Head of caudate nucleus (tissue), 42 donors: ENCODE data around the gene RAP1GAP2.
"Not testable (repeated sequence)": the region's sequence is repeated elsewhere in the genome, so short reads cannot be mapped to it uniquely, and the experiment has no call there.

ENCODE experiments used
- DNase-seq, 42 donors: peaks; one replicate each; pipeline versions ENCODE4 v3.0.0 to v3.0.0-alpha.2; 2020 to 2021; ENCODE audit warnings: mixed read lengths in 7 of 42
- intact Hi-C: fragments of 100-400 bp; cut with DNase I; formaldehyde crosslinking; loops from one replicate; pipeline ENCODE4 v1.15.0; 2022

Gene RAP1GAP2

DNA sequence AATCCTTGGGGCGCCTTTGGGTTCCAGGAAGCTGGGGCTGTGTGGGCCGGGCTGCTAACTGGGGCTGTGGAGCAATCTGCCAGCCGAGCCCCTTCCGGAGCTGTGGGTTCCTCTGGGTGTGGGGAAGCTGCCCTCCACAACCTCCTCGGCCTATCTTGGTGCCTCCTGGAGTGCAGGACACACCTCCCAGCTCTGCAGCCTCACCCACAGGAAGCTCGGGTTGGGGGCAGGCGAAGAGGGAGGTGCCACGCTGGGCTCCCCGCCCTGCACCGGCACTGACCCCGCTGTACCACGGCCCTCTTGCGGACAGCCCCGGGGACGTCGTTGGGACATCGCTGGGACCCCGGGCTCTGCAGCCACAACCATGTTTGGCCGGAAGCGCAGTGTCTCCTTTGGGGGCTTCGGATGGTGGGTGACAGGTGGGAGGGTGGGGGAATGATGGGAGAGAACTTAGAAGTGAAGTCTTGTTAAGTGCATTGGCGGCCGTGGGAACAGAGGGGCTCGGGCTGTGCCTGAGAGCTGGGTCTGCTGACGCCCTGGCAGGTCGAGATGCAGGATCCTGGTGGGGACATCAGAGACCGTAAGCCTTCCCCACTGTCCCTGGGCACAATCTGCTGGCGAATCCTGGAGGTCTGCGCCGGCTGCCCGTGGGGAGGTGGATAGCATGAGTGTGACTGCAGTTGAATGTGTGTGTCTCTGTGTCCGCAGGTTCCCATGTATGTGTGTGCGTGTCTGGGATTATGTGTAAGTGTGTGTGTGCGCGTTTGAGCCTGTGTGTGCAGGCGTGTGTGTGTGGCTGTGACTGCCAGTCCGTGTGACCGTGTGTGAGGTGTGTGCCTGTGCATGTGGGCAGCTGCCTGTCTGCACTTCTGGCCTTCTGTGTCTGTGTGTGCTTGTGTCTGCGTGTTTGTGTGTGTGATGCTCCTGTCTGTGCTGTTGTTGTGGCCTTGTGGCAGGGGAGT, at the start of gene RAP1GAP2:
RAP1GAP2 (plus strand) TSS at position 275 of the 962 bp plus-strand sequence; CDS start at position 365, 90 bp downstream.
- peak in 39 of 42 donors; percentile 16 to 71 (median 47) for DNase-seq
- intact Hi-C loops, result no loop called here

DNA sequence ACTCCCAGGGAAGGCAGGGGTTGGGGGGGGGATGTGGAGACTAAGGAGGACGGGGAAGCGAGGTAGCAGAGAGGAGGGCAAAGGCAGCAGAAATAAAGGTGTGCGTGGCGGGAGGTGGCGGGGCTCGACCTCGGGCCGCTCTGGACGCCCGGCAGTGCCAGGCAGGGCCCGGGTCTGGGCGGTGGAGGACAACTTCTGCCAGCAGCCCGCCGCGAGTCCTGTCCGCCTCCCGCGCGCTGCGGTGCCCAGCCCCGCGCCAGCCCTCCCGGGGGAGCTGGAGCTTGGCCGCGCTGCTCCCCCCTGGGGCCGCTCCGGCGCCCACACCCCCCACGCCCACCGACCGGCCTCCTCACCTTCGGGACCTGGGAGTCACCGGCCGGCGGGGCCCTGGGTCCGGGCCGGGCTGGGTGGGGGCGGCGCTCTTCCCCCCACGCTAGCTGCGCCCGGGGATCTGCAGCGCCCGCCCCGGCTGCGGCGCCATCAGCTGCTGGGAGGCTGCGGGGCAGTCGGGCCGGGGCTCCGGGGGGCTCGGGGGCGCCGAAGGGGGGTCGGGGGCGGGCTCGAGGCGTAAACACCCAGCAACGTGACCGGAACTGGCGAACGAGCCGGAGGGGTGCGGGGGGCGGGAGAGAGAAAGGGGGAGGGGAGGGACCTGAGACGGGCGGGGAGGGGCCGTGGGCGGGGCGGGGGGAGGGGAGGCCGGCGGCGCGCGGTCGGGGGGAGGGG, 47.0 kb upstream of the RAP1GAP2 start, which contains the start of gene CCDC92B:
CCDC92B (minus strand) TSS at position 595 of the 726 bp plus-strand sequence. CDS start 14,507 bp downstream, outside the sequence.
- peak in 20 of 42 donors; percentile 4 to 54 (median 32) for DNase-seq
- intact Hi-C loops, result no loop called here

DNA sequence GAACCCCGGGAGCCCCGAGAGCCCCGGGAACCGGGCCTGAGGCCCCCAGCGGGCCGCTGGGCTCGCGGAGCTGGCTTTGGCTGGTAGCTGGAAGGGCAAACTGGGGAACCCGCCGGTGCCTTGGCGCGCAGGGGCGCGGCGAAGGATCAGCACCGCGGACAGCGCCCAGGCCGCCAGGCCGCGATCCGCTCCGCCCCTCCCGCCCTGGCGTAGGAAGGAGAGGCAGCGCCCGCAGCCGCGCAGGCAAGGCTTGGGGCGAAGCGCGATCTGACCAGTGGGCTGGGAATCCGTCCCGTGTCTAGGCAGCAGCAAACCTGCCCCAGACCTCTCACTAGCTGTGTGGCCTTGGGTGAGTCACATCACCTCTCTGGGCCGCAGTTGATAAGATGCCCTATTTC, 46.5 kb upstream of the RAP1GAP2 start:
- peak in 40 of 42 donors; percentile 9 to 83 (median 63) for DNase-seq

GRCh38 chr17:2750721-2751120, 45.5 kb upstream of the RAP1GAP2 start:
- intact Hi-C loops, result no loop called here
- no peak for DNase-seq

More for the DNA sequence above, 46.5 kb upstream of the RAP1GAP2 start:
- intact Hi-C loops, result no loop called here

- DNase-seq, result no peak
Measured at GRCh38 chr17:2751491-2751890, 44.7 kb upstream of the RAP1GAP2 start.

DNA sequence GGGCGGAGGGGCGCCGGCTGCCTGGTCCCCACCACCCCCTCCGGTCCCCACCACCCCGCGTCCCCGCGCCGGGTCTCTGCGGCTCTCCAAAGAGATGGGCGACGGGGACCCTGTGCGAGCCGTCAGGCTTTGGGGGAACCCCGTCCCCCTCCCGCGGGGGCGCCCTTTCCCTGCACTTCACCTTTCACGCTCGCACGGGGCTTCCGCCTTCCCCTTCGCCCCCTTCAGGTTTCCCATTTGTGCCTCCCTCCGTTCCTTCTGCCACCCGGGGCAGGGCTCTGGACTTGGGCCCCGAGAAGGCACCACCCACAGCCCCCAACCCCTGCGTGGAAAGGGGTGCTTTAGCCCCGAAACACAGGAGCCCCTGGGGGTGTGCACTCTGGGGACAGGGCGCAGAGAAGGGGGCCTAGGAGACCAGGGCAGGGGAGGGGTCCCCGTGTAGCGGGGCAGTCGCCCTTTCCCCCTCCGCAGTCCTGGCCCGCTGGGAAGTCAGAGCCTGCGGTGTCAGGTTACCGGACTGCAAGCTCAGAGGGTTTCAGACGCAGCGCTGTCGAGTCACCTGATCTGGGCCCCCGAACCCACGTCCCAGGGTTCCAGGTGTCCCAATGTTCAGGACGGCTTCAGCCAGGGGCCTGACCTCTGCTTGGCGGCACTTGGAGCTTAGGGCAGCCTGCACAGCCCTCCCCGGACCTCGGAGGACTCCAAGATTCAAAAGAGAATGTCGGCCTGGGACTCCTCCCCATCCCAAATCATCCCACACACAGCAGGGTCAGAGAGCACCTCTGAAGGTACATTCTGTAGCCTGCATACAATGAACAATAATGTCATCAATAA, 40.1 kb upstream of the RAP1GAP2 start:
- intact Hi-C loops, result no loop called here
- no peak for DNase-seq

More at GRCh38 chr17:2751491-2751890, 44.7 kb upstream of the RAP1GAP2 start:
- intact Hi-C loops, result no loop called here

GRCh38 chr17:2758870-2759269, 37.4 kb upstream of the RAP1GAP2 start:
- no peak for DNase-seq
- intact Hi-C loops, result no loop called here

- no peak for DNase-seq
- intact Hi-C loops, result no loop called here
Measured at GRCh38 chr17:2770129-2770528, 26.1 kb upstream of the RAP1GAP2 start.

DNA sequence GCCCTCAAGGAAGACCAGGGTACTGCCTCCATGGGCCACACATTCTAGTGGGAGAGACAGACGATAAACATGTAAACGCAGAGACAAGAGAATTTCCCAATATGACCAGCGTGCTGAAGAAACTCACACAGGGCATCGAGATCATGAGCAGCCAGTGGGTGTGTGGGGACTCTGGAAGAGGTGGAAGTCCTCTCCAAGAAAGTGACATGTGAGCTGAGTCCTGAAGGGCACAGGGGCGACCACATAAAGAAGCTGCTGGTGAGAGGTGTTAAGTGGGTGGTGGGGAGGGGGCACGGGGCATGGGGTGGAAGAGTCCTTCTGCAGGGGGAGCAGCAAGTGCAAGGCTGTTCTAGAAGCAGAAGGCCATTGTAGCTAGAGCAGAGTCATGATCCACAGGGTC, 21.0 kb upstream of the RAP1GAP2 start:
- intact Hi-C loops, result no loop called here
- DNase-seq, result no peak

DNA sequence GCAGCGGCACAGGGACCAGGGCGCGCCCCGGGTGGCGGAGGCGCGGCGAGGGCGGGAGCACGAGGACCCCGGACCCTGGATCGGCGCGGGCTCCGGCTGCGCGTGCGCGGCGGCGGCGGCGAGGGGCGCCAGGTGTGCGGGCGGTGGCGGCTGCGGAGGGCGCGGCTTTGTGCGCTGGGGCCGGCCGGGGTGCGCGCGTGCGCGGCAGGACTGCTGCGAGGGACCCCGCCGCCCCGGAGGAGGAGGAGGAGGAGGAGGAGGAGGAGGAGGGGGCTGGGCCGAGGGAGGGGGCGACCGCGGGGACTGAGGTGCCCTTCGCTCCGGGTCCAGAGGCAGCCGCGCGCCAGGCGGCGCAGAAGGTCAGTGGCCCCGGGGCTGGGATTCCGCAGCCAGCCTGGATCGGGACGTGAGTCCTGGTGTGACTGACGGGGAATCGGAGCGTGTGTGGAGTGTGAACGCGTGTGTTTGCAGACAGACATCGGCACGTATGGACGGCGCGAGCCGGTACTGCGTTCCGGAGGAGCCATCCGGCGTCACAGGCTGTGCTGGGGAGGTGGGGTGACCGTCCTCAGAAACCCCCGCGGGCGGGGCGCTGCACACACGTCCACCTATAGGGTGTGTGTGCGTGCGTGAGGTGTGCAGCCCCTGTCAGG, 19.5 kb upstream of the RAP1GAP2 start:
- DNase-seq, result peak in 29 of 42 donors; percentile 16 to 72 (median 39)
- intact Hi-C loops, result no loop called here

DNA sequence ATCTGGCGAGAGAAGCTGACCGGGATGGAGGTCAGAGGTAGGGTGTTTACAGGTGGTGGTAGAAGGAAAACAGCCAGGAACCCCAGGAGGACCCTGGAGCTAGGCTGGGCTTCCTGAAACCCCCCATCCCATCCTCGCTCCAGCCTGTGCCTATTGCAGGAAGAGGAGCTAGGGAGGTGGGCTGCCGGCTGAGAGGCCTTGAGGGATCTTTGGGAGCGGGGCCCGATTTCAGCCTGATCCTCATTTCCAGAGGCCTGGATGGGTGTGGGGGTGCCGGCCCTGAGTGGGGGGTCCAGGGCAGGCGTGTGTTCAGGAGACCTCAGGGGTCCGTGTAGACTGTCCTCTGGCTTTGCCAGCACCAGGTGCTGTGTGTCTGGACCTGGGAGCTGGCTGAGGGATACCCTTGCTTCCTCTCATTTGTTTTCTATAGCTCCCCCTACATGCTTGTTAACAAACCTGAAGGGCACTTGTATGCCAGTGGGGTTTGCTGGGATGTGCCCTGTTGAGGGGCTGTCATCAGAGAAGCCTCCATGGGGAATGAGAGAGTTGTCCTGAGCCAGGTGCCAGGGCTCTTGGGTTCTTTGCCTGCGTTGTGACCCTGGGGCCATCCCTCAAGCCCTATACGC, 18.9 kb upstream of the RAP1GAP2 start:
- DNase-seq, result no peak
- intact Hi-C loops, result no loop called here

DNA sequence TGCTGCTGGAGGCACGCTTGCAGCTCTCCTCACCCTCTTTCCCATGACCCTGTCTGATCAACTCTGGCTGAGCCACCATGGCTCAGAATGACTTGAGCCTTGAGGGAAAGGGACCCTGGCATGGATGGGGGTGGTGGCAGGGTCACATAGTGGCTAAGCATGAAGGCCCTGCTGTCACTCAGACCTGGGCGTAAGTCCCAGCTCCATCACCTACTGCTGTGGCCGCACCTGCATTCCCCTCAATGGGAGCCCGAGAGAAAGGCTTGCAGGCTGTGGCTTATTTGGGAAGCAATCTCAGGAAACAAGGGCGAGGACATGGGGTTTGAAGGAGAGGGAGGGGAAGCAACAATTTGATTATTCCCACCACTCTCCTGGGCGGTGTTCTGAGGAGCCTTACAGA, 17.7 kb upstream of the RAP1GAP2 start:
- DNase-seq, result no peak
- intact Hi-C loops, result no loop called here

DNA sequence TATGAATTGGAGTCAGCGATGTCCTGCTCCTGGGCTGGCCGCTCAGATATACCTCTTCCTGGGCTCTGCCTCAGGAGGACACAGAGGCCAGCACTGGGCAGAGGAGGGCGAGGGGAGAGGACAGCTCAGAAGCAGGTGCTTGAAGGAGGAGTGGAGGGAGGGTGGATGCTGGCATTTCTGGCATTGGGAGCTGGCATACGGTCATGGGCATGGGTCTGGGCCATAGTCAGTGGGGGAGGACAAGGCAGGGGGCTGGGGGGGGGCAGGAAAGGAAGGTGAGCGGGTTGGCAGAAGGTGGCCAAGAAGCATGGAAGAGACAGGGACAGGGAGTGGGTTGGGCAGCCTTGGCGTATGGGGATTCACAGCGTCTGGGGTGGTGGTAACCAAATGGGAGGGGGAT, 16.7 kb upstream of the RAP1GAP2 start:
- no peak for DNase-seq
- intact Hi-C loops, result no loop called here

- no peak for DNase-seq
- intact Hi-C loops, result no loop called here
Measured at GRCh38 chr17:2780256-2780655, 16.0 kb upstream of the RAP1GAP2 start.

DNA sequence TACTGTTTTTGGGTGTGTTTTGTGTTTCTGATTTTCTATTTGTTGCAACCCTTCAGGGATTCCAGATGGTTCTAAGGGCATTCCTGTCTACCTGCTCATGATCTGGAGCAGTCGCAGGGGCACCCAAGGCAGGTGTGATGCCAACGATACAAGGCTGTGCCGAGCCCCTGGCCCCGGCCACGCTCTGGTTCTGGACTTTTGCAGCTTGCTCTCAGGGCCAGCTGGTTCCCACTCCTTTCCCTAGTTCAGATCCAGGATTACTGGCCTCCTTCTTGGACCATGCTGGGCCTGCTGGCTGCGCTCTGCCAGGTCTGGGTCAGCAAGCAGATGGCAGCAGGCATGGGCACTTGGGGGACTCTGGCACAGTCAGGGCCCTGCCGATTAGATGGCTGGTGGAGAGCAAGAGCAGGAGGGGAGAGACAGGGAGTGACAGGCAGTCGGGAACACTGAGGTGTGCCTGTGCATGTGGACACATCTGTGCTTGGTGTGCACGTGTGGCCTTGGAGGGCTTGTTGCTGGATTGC, 15.2 kb upstream of the RAP1GAP2 start:
- intact Hi-C loops, result no loop called here
- no peak for DNase-seq

DNA sequence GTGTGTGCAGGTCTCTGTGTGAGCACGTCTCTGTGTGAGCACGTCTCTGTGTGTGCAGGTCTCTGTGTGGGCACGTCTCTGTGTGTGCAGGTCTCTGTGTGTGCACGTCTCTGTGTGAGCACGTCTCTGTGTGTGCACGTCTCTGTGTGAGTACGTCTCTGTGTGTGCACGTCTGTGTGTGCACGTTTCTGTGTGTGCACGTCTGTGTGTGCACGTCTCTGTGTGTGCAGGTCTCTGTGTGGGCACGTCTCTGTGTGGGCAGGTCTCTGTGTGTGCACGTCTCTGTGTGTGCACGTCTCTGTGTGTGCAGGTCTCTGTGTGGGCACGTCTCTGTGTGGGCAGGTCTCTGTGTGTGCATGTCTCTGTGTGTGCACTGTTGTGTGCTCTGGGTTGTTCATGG, 14.6 kb upstream of the RAP1GAP2 start:
- intact Hi-C loops, DNase-seq: not testable (repeated sequence)

GRCh38 chr17:2782055-2782454, 14.2 kb upstream of the RAP1GAP2 start:
- DNase-seq, result peak in 1 of 42 donors; percentile 16
- intact Hi-C loops, result no loop called here
